NCI-H510A treated with DMSO at 0.1 percent for 48 hours (cell line): ENCODE measurements around the gene OR8S1.

Experiments
- DNase-seq: peaks from one replicate; lab custom pipeline; 2025; lab: John Stamatoyannopoulos, UW

Gene OR8S1

DNA sequence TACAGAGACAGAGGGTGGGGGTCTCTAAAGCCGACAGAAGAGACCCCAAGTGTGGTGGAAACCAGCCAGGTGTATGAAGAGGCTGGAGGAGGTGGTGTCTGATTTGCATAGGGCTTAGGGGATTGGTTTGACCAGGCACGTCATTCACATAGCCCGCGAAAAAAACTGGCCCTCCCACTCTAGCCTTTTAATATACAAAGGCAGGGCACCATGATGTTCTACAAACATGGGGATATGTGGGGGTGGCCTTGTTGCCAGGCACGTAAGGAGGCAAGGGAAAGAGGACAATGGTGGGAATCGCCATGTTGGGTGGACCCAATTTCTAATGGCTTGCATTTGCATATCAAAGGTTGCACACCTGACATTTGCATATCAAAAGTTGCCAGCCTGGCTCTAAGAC is 31.2 kb downstream of the OR8S1 start:
- no peak for DNase-seq

DNA sequence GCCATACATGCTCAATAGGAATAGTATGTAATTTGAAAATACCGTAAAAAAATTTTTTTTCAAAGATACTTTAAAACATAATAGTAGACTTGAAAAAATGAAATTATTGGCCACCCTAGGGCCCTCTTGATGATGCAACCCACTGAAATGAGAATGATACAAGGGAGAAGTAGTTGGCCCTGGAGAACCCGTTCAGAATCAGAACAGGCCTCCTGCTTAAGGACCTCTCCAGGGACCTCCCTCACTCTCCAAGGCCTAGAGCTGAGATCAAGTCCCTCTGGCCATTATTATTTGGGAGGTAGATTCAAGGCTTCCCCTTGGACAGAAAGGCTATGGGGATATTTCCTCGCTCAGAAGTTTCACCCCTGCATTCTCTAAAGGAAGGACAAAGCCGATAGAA is 32.5 kb downstream of the OR8S1 start:
- DNase-seq: no peak

DNA sequence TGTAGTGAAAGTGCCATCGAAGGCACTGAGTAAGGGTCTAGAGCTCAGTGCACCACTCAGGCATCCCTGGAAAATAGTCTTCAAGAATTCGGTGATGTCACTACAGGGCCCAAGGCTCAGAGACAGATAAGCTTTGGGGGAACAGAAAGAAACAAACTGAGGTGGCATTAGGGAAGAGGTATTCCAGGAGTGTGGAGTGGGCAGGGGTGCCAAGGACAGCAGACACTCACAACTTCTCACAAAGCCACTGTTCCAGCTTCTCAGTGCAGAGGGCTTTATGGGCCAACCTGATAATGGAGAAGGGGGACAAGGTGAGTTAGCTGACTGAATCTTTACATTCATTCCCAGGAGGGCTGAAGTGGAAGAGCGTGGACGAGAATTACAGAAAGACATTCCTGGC is 42.3 kb downstream of the OR8S1 start:
- no peak for DNase-seq

DNA sequence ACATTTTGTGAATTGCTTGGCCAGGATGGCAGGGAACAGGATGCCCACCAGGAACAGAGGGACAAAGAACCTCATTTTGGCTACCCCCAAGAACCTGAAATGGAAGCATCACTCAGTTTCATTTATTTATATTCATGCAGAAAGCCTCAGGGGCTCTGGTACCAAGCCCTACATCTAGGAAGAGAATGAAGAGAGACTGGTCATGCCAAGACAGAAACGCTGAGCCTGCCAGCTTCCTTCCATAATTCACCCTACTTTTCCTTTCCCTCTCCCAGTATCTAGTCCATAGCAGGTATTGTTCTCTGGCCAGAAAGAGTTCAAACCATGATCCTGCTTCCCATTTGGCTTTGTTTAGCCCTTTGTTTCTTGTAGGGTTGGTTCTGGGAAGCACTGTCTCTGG is 44.5 kb downstream of the OR8S1 start, which contains the start of gene LALBA:
Gene LALBA (minus strand): TSS at position 101 of the 400 bp plus-strand sequence. CDS start 26 bp downstream, at position 75.
- DNase-seq: no peak

DNA sequence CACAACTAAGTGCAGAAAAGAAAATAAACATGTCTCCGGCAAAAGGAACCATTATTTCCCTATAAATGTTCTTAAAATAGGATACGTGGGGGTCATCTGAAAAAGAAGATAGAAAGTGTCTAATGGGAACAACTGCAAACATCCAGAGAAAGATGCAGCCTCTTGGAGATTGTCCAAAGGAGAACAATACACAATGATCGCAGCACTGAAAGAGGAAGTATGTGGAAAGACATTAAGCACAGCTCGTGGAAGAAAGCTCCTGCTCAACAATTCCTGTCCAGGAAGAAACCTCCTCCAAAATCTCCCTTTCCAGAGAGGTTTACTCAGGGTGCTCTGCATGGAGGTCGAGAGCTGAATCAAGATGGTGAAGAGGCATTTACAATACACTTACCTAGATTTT is 46.9 kb downstream of the OR8S1 start:
- DNase-seq: no peak
